IMR-90 (cell line): ENCODE data around the gene DHX34. TPM values are rescaled to one million over a fixed set of nuclear protein-coding genes. Genes with fewer than 3 reads are reported as not detected.

Experiments used
- ATAC-seq: fragments of 200-7000 bp; cut with Tn5 transposase; 2 replicates; pipeline ENCODE4 v1.9.1; 2020; ENCODE audit warnings: low read depth, mild to moderate bottlenecking, moderate library complexity
- BruUV-seq: library from RNA; stranded (reverse); fragments of 400-500 nt; replicated peaks from 2 replicates; lab custom pipeline; 2021; lab: Mats Ljungman, UMichigan
- CTCF ChIA-PET: fragments of 300-600 bp; formaldehyde crosslinking; extraction: SDS; loops from one replicate; lab custom pipeline; 2021; ENCODE audit warnings: antibody characterized with exemption; lab: Yijun Ruan, JAX
- POLR2A ChIA-PET: fragments of 300-600 bp; sonication (Branson Sonifier 250); formaldehyde crosslinking; loops from one replicate; lab custom pipeline; 2022; ENCODE audit warnings: antibody characterized with exemption; ENCODE audit not compliant: unreplicated experiment; lab: Charles Lee
- DNase-seq: peaks from one replicate; pipeline ENCODE4 v3.0.0; 2013
- H2AFZ ChIP-seq: replicated peaks from 2 replicates; pipeline ENCODE3; 2013; ENCODE audit warnings: low read length, mild to moderate bottlenecking; ENCODE audit not compliant: poor library complexity
- H2AK5ac ChIP-seq: 2 replicates; pipeline ENCODE4 v1.6.1; 2013; ENCODE audit warnings: low read depth, low read length, inconsistent platforms
- H2AK9ac ChIP-seq: replicated peaks from 2 replicates; pipeline ENCODE3; 2013; ENCODE audit warnings: mild to moderate bottlenecking, low read depth, low read length, moderate library complexity; ENCODE audit not compliant: poor library complexity
- H2BK120ac ChIP-seq: 2 replicates; pipeline ENCODE4 v1.6.1; 2013; ENCODE audit warnings: low read depth, low read length, inconsistent platforms
- H2BK15ac ChIP-seq: 3 replicates; pipeline ENCODE4 v1.6.1; 2013; ENCODE audit warnings: low read depth, low read length, inconsistent platforms
- H2BK20ac ChIP-seq: 2 replicates; pipeline ENCODE4 v1.6.1; 2013; ENCODE audit warnings: low read depth, mild to moderate bottlenecking, inconsistent platforms, low read length, moderate library complexity
- H2BK5ac ChIP-seq: 2 replicates; pipeline ENCODE4 v1.6.1; 2013; ENCODE audit warnings: mild to moderate bottlenecking, low read depth, low read length, inconsistent platforms; ENCODE audit not compliant: poor library complexity, severe bottlenecking
- H3K14ac ChIP-seq: replicated peaks from 2 replicates; pipeline ENCODE4 v1.6.1; 2013; ENCODE audit warnings: low read depth, low read length, inconsistent platforms
- H3K18ac ChIP-seq: 2 replicates; pipeline ENCODE4 v1.6.1; 2013; ENCODE audit warnings: low read depth, low read length, control low read depth
- H3K23ac ChIP-seq: 2 replicates; pipeline ENCODE4 v1.6.1; 2013; ENCODE audit warnings: low read depth, low read length, inconsistent platforms
- H3K27ac ChIP-seq: 2 replicates; pipeline ENCODE4 v1.5.1; 2013; ENCODE audit warnings: mild to moderate bottlenecking, control low read depth, low read length; ENCODE audit not compliant: insufficient read depth
- H3K27me3 ChIP-seq: 2 replicates; pipeline ENCODE4 v1.6.1; 2013; ENCODE audit warnings: low read length; ENCODE audit not compliant: control insufficient read depth, insufficient read depth
- H3K36me3 ChIP-seq: 2 replicates; pipeline ENCODE4 v1.6.1; 2013; ENCODE audit warnings: low read length, mixed read lengths; ENCODE audit not compliant: control insufficient read depth, insufficient read depth
- H3K4ac ChIP-seq: 2 replicates; pipeline ENCODE4 v1.6.1; 2013; ENCODE audit warnings: low read depth, low read length, inconsistent platforms
- H3K4me1 ChIP-seq: 2 replicates; pipeline ENCODE4 v1.6.1; 2013; ENCODE audit warnings: low read length, mixed read lengths; ENCODE audit not compliant: control insufficient read depth, insufficient read depth
- H3K4me2 ChIP-seq: 2 replicates; pipeline ENCODE4 v1.6.1; 2013; ENCODE audit warnings: low read depth, mild to moderate bottlenecking, control low read depth, low read length, moderate library complexity
- H3K4me3 ChIP-seq: 2 replicates; pipeline ENCODE4 v1.5.1; 2013; ENCODE audit warnings: low read depth, mild to moderate bottlenecking, control low read depth, low read length, moderate library complexity; ENCODE audit not compliant: insufficient read depth
- H3K56ac ChIP-seq: 2 replicates; pipeline ENCODE4 v1.6.1; 2013; ENCODE audit warnings: low read length, inconsistent platforms; ENCODE audit not compliant: insufficient read depth; ENCODE audit errors: extremely low read depth
- H3K79me1 ChIP-seq, 2 experiments: 2 replicates each; pipeline ENCODE4 v1.6.1; 2013; ENCODE audit warnings: low read length in 2 of 2, inconsistent platforms in 1 of 2, low read depth in 1 of 2
- H3K9ac ChIP-seq: 2 replicates; pipeline ENCODE4 v1.6.1; 2013; ENCODE audit warnings: low read depth, low read length, control low read depth
- H3K9me1 ChIP-seq: 2 replicates; pipeline ENCODE4 v1.6.1; 2013; ENCODE audit warnings: low read length, inconsistent platforms; ENCODE audit not compliant: insufficient read depth
- H3K9me3 ChIP-seq: 2 replicates; pipeline ENCODE4 v1.6.1; 2013; ENCODE audit warnings: low read length; ENCODE audit not compliant: control insufficient read depth, insufficient read depth
- H4K20me1 ChIP-seq: 2 replicates; pipeline ENCODE4 v1.6.1; 2013; ENCODE audit warnings: low read length, inconsistent platforms; ENCODE audit not compliant: insufficient read depth
- H4K5ac ChIP-seq: 2 replicates; pipeline ENCODE4 v1.6.1; 2013; ENCODE audit warnings: mild to moderate bottlenecking, low read depth, low read length, control low read depth
- H4K8ac ChIP-seq, 2 experiments: 2 replicates each; pipeline ENCODE4 v1.6.1; 2013; ENCODE audit warnings: low read depth in 2 of 2, low read length in 2 of 2, control low read depth in 1 of 2, inconsistent platforms in 1 of 2
- H4K91ac ChIP-seq: 2 replicates; pipeline ENCODE4 v1.6.1; 2013; ENCODE audit warnings: low read depth, low read length, inconsistent platforms; ENCODE audit not compliant: insufficient read depth
- BHLHE40 ChIP-seq: fragments of 150-350 bp; IDR thresholded peaks from 2 replicates; pipeline ENCODE4 v1.6.1; 2016; ENCODE audit warnings: mild to moderate bottlenecking, low read depth, low read length
- NFE2L2 ChIP-seq: fragments of 150-350 bp; IDR thresholded peaks from 2 replicates; pipeline ENCODE4 v1.6.1; 2016; ENCODE audit warnings: low read depth, mild to moderate bottlenecking, low read length
- POLR2A ChIP-seq: IDR thresholded peaks from 2 replicates; pipeline ENCODE4 v1.6.1; 2012; ENCODE audit warnings: mild to moderate bottlenecking, low read depth, low read length
- RAD21 ChIP-seq: IDR thresholded peaks from 2 replicates; pipeline ENCODE4 v1.6.1; 2012; ENCODE audit warnings: low read length, improper control_type of control experiment
- RCOR1 ChIP-seq: IDR thresholded peaks from 2 replicates; pipeline ENCODE4 v1.6.1; 2012; ENCODE audit warnings: mild to moderate bottlenecking, low read length, improper control_type of control experiment; ENCODE audit not compliant: insufficient replicate concordance
- RFX5 ChIP-seq: IDR thresholded peaks from 2 replicates; pipeline ENCODE4 v1.8.0; 2012; ENCODE audit warnings: low read depth, mild to moderate bottlenecking, low read length, moderate library complexity
- WGBS, 2 experiments: methylation state at CpG; one replicate each; pipeline versions ENCODE4 v1.1.5 to v1.1.7; 2013; ENCODE audit warnings: missing lambda C conversion rate in 2 of 2; ENCODE audit not compliant: insufficient read length in 1 of 2; ENCODE audit errors: extremely low coverage in 2 of 2; 5-methylcytosine and 5-hydroxymethylcytosine counted together
- dilution Hi-C: fragments of 300-500 bp; cut with HindIII; formaldehyde crosslinking; loops from one replicate; pipeline ENCODE4 v1.14.3; 2018; ENCODE audit warnings: low sequenced_read_pairs; ENCODE audit not compliant: unreplicated experiment
- in situ Hi-C: fragments of 300-500 bp; cut with MboI; formaldehyde crosslinking; loops from 3 replicates; pipeline ENCODE4 v1.14.3; 2019; ENCODE audit warnings: low sequenced_read_pairs, inconsistent platforms, mixed read lengths
- intact Hi-C: fragments of 100-400 bp; cut with micrococcal nuclease; formaldehyde crosslinking; loops from 2 replicates; pipeline ENCODE4 v1.10.0; 2022
- polyA plus RNA-seq, 3 experiments: library from polyadenylated mRNA; depleted of rRNA; stranded (reverse); fragments of >200 nt; gene quantifications; 2 replicates each; pipeline ENCODE4 v1.2.3, GENCODE V29; 2012; ENCODE audit warnings: low replicate concordance in 1 of 3
- total RNA-seq: library from RNA; depleted of rRNA; stranded (reverse); fragments of >200 nt; gene quantifications from 2 replicates; pipeline ENCODE4 v1.2.3, GENCODE V29; 2012

DHX34 gene
- total and polyA plus RNA-seq, 2 of the 4 experiments (the other 2 are of a cell fraction), result 4.5 to 13.7 TPM

- ATAC-seq (no peak), DNase-seq (no peak)
- Histone ChIP-seq H3K4me2 (no peak overlapping the region), H4K20me1 (peaks cover 24% of the 10 kb centered on the region), H4K91ac (no peak overlapping the region), H3K4me3 (no peak overlapping the region), H3K9me3 (no peaks in the 10 kb centered on the region), H3K4me1 (peaks cover 9% of the 10 kb centered on the region), H3K18ac (no peak overlapping the region), H4K8ac (no peak overlapping the region), H3K14ac (no peak overlapping the region), H4K5ac (no peak overlapping the region), H2AK5ac (no peak overlapping the region), H3K9me1 (peaks cover 9% of the 10 kb centered on the region), H2BK15ac (no peak overlapping the region), H2AK9ac (no peak overlapping the region), H3K36me3 (peaks cover under 1% of the 10 kb centered on the region; the same call in 1 of the 2 replicates), H3K23ac (no peak overlapping the region), H3K56ac (no peak overlapping the region), H3K27me3 (peaks cover 47% of the 10 kb centered on the region), H3K4ac (no peak overlapping the region), H3K9ac (no peak overlapping the region), H2AFZ (peak overlapping the region; percentile 14), H2BK120ac (no peak overlapping the region), H3K79me1 (peaks cover 8 to 22% of the 10 kb centered on the region in 2 experiments; a peak in 3 of 4 replicates), H2BK20ac (no peak overlapping the region), H3K27ac (no peak overlapping the region), H2BK5ac (no peak overlapping the region)
- intact Hi-C loops, result no loop called here
- dilution Hi-C loops, result no loop called here
- POLR2A ChIA-PET, result no interaction called here
- in situ Hi-C loops, result no loop called here
- TF ChIP-seq BHLHE40 (no peak), NFE2L2 (no peak), POLR2A (no peak), RFX5 (no peak), RAD21 (no peak), RCOR1 (no peak)
- WGBS, 2 experiments, result 20% methylated on average over 4 of the region's 16 CpGs; no CpG with 5 or more reads in 1 of the 2 experiments
- BruUV-seq, result no TSS peak
- CTCF ChIA-PET, result no interaction called here
Observed at GRCh38 chr19:47421244-47421786, 72.2 kb downstream of the DHX34 start.
